Smooth muscle cell of the brain vasculature (primary cell): ENCODE data around the gene PSMD7.
"Not testable (repeated sequence)": the region's sequence is repeated elsewhere in the genome, so short reads cannot be mapped to it uniquely, and the experiment has no call there.

Experiments used
- DNase-seq: peaks from one replicate; pipeline ENCODE4 v3.0.0-alpha.2; 2012; ENCODE audit warnings: low read depth, low spot score

PSMD7 gene

GRCh38 chr16:74296104-74296431 lies 546 bp upstream of the PSMD7 start:
- no peak for DNase-seq

GRCh38 chr16:74297145-74297665 lies 591 bp downstream of the PSMD7 start:
- no peak for DNase-seq

DNA sequence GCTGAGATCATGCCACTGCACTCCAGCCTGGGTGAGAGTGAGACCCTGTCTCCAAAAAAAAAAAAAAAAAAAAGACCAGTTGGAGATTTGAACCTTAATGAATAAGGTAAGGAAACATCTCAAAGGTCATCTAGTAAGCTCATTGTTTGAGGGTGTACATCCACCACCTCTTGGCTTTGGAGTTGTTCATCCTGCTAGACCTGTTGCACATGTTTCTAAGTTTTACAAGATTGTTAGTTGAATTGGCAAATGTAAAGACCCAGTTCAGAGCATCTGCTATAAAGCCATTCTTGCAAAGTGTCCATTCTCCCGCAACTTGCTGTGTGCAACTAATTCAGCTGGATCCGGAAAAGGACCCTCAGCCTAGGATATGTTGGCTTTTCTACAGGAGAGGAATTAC lies 1.5 kb downstream of the PSMD7 start:
- no peak for DNase-seq

GRCh38 chr16:74302341-74302740 lies 5.7 kb downstream of the PSMD7 start:
- DNase-seq = no peak

GRCh38 chr16:74304164-74304834 lies 7.7 kb downstream of the PSMD7 start:
- DNase-seq = no peak

DNA sequence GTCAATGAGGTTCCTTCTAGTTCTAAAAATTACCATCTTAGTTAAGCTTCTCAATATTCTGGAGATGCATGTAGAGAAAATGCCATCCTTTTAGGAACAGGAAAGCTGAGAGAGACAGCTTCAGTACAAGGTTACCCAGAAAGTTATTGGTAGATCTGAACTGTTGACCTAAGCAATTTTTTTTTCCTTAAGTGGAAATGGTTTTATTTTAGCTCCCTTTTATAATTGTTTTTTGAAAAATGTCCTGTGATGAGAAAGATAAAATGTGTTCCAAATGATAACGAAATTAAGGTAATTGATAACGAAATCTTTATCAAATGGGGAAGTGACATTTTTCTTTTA lies 8.2 kb downstream of the PSMD7 start:
- DNase-seq = no peak

DNA sequence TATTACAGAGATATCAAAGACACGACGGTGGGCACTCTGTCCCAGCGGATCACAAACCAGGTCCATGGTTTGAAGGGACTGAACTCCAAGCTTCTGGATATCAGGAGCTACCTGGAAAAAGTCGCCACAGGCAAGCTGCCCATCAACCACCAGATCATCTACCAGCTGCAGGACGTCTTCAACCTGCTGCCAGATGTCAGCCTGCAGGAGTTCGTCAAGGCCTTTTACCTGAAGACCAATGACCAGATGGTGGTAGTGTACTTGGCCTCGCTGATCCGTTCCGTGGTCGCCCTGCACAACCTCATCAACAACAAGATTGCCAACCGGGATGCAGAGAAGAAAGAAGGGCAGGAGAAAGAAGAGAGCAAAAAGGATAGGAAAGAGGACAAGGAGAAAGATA lies 8.7 kb downstream of the PSMD7 start:
- DNase-seq = no peak

- DNase-seq = no peak
These were observed 9.6 kb downstream of the PSMD7 start for GRCh38 chr16:74305978-74306784.

DNA sequence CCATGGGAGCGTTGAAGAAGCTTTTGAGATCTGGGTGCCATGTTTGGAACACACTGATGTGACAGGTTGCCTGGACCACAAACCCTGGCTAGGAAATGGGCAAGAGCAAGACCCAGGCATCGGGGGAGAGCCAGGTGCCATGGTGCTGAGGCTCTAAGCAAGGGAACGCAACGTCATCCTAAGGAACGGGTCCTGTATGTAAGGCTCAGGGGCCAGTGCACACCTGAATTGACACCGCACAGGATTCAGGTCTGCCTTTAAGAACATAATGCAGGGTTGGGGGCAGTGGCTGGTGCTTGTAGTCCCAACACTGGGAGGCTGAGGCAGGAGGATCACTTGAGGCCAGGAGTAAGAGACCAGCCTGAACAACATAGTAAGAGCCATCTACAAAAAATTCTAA lies 10.8 kb downstream of the PSMD7 start:
- DNase-seq = no peak

DNA sequence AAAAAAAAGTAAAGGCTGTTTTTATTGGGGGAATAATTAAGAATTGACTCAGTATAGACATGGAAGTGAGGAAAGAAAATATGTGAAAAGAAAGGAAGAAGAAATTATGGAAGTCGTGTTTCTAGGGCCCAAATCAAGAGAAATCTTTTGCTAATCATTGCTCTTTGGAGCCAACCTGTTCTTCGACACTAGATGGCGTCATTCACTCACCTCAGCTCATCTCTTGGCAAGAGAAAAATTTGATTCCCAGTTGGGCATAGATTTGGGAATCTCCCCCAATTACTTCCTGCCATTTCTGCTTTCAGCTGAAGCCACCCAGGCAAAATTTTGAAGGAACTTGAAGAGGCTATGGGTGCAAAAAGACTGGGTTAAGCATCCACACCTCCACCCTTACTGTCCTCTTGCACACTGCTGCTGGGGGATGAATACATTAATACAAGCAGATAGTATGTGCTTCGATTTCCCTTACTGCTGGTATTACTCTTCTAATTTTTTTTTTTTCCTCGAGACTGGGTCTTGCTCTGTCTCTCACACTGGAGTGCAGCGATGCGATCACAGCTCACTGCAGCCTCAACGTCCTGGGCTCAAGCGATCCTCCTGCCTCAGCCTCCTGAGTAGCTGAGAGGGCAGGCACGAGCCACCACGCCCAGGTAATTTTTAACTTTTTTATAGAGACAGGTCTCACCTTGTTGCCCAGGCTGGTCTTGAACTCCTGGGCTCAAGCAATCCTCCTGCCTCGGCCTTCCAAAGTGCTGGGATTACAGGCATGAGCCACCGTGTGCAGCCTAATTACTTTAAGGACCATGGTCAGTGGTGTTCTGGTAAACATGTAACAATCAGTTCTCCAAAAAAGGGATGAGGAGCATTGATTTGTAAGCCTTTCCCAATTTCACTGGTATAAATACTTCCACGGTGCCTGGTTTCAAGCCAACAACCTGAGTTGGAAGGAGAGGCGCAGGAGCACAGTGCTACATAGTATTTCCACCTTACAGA lies 13.5 kb downstream of the PSMD7 start:
- DNase-seq = peak; percentile 15

DNA sequence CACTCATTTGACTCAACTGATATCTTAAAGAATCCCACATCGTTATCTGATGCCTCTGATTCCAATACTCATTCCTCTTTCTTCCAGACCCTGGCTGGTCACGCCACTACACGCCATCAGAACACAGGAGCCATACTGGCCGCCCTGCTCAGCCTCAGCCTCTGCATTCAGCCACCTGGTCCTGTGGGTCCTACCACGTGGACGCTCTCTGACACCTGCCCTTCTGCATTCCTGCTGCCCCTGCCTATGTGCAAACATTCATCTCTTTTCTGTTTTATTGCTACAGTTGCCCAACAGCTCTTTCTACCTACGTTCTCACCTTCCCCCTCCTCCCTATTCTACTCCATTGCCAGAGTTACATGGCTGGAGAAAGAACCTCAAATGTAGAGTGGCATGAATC lies 18.4 kb downstream of the PSMD7 start:
- no peak for DNase-seq

DNA sequence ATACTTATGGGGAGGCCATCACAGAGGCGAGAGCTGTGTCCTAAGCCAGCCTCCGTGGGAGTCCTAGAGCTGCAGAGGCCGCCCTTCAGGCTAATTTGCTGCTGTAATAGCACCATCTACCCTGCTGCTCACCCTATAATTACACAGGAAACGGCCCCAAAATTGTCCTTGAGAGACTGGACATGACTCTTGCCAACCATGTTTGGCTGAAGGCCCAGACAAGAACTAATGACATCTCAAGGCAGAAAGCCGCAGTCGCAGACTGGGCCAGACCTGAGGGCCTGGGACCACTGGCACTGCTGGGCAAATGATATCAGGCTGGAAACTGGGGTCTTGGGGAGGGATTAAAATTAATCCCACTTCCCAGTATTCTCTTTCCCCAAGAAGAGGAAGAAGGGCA lies 24.1 kb downstream of the PSMD7 start:
- no peak for DNase-seq

- no peak for DNase-seq
These were observed 24.7 kb downstream of the PSMD7 start for GRCh38 chr16:74321356-74321755.

- no peak for DNase-seq
These were observed 25.7 kb downstream of the PSMD7 start for GRCh38 chr16:74322301-74322710.

DNA sequence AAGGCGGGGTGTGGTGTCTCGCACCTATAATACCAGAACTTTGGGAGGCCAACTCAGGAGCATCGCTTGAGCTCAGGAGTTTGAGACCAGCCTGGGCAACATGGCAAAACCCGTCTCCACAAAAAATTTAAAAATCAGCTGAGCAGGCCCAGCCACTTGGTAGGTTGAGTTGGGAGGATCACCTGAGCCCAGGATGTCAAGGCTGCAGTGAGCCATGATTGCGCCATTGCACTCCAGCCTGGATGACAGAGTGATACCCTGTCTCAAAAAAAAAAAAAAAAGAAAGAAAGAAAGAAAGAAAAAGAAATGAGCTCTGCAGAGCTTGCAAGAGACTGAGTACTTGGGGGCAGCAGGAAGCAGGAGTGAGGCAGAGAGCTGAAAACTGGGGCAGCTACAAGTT lies 28.2 kb downstream of the PSMD7 start:
- DNase-seq = not testable (repeated sequence)

- no peak for DNase-seq
These were observed 29.0 kb downstream of the PSMD7 start for GRCh38 chr16:74325641-74326040.

- DNase-seq = not testable (repeated sequence)
These were observed 31.7 kb downstream of the PSMD7 start for GRCh38 chr16:74328346-74328745.

DNA sequence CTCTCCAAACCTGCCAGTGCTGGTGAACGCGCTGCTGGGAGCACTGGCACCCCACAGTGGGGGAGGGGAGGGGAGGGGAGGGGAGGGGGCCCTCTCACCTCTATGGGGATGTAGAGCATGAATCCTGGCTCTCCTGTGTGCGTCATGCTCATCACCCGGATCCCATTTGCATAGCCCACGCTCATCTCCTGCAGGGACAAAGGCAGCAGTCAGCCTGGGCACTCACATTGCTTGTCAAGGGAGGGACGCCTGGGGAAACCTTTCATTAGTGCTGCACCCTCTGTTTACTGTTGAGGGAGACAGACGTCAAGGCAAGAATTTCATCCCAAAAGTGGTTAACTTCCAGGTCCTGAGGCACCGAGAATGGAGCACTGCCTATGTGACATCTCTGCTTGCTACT lies 35.9 kb downstream of the PSMD7 start:
- not testable (repeated sequence) for DNase-seq

- not testable (repeated sequence) for DNase-seq
These were observed 40.9 kb downstream of the PSMD7 start for GRCh38 chr16:74337506-74337905.

- DNase-seq = not testable (repeated sequence)
These were observed 42.6 kb downstream of the PSMD7 start for GRCh38 chr16:74339226-74339625.

- not testable (repeated sequence) for DNase-seq
These were observed 56.4 kb downstream of the PSMD7 start for GRCh38 chr16:74353038-74353437.
